ENCODE data around the gene RPL23. TPM values are rescaled to one million over a fixed set of nuclear protein-coding genes. Genes with fewer than 3 reads are reported as not detected.

The RPL23 gene
- total RNA-seq, 1 donor from 2014 or later, result 1,678 TPM

Small RNA genes within 50 kb of the gene (small RNA-seq; reads per million reads assigned to genes)
- gene MIR4727 (not detected), gene SNORA21 (not detected), gene SNORA21B (not detected)

Other genes with a start within 250 kb of the RPL23 start
- gene SRCIN1, start 247.8 kb downstream of the RPL23 start, total RNA-seq, result 24.5 TPM
- gene EPOP, start 178.8 kb downstream of the RPL23 start, total RNA-seq, result 1.6 TPM
- gene MLLT6, start 148.4 kb downstream of the RPL23 start, total RNA-seq, result 18.4 TPM
- gene CISD3, start 123.4 kb downstream of the RPL23 start, total RNA-seq, result 2.3 TPM
- 4.8 TPM for gene PCGF2, start 105.4 kb downstream of the RPL23 start, total RNA-seq
- gene PSMB3, start 101.0 kb downstream of the RPL23 start, total RNA-seq, result 138 TPM
- gene PIP4K2B, start 54.2 kb downstream of the RPL23 start, total RNA-seq, result 166 TPM
- 7.8 TPM for gene CWC25, start 28.4 kb downstream of the RPL23 start, total RNA-seq
- gene LASP1, start 16.3 kb upstream of the RPL23 start, total RNA-seq, result 49.4 TPM
- gene FBXO47, start 113.7 kb upstream of the RPL23 start, total RNA-seq, result not detected